ENCODE measurements around the gene NT5DC2.

- TF ChIP-seq CTCF (IDR thresholded peaks at IDR 0.05) (peak in 3 of 7 experiments; percentile 23 to 42 (median 30)), POLR2A (IDR thresholded peaks at IDR 0.05) (no peak)
Measured at GRCh38 chr3:52554026-52554755, 20.5 kb upstream of the NT5DC2 start.
